H9 (cell line): ENCODE measurements around the gene SERPIND1. TPM values are rescaled to one million over a fixed set of nuclear protein-coding genes. Genes with fewer than 3 reads are reported as not detected.

Source experiments
- DNase-seq: peaks from one replicate; pipeline ENCODE4 v3.0.0-alpha.2; 2017
- H2AFZ ChIP-seq: one replicate; pipeline ENCODE4 v1.6.1; 2013; ENCODE audit warnings: mild to moderate bottlenecking, low read length, control low read depth, moderate library complexity
- H2AK5ac ChIP-seq: 2 replicates; pipeline ENCODE4 v1.6.1; 2013; ENCODE audit warnings: low read length, control low read depth, mixed read lengths; ENCODE audit not compliant: insufficient read length
- H2BK120ac ChIP-seq: one replicate; pipeline ENCODE4 v1.6.1; 2013; ENCODE audit warnings: low read depth, mild to moderate bottlenecking, low read length, control low read depth, inconsistent platforms; ENCODE audit not compliant: poor library complexity, severe bottlenecking
- H2BK12ac ChIP-seq: 2 replicates; pipeline ENCODE4 v1.6.1; 2013; ENCODE audit warnings: low read length, control low read depth, mixed read lengths, low read depth; ENCODE audit not compliant: insufficient read length
- H2BK15ac ChIP-seq: 2 replicates; pipeline ENCODE4 v1.6.1; 2013; ENCODE audit warnings: low read depth, low read length, control low read depth
- H2BK20ac ChIP-seq: one replicate; pipeline ENCODE4 v1.6.1; 2013; ENCODE audit warnings: low read depth, mild to moderate bottlenecking, low read length, control low read depth, inconsistent platforms; ENCODE audit not compliant: poor library complexity, severe bottlenecking
- H2BK5ac ChIP-seq: 2 replicates; pipeline ENCODE4 v1.6.1; 2013; ENCODE audit warnings: low read length, control low read depth, mixed read lengths; ENCODE audit not compliant: insufficient read length
- H3K14ac ChIP-seq: 2 replicates; pipeline ENCODE4 v1.6.1; 2013; ENCODE audit warnings: low read length, control low read depth; ENCODE audit not compliant: insufficient read depth
- H3K18ac ChIP-seq: 2 replicates; pipeline ENCODE4 v1.6.1; 2013; ENCODE audit warnings: low read depth, mild to moderate bottlenecking, mixed read lengths, low read length, control low read depth; ENCODE audit not compliant: insufficient read length
- H3K23ac ChIP-seq: 2 replicates; pipeline ENCODE4 v1.6.1; 2013; ENCODE audit warnings: low read length, control low read depth, mixed read lengths, low read depth; ENCODE audit not compliant: insufficient read length
- H3K23me2 ChIP-seq: 2 replicates; pipeline ENCODE4 v1.6.1; 2013; ENCODE audit warnings: low read depth, mild to moderate bottlenecking, mixed read lengths, low read length, control low read depth; ENCODE audit not compliant: insufficient read length, poor library complexity, severe bottlenecking
- H3K27ac ChIP-seq: 2 replicates; pipeline ENCODE4 v1.5.1; 2013; ENCODE audit warnings: low read length, control low read depth, mixed read lengths, low read depth; ENCODE audit not compliant: insufficient read length
- H3K27me3 ChIP-seq: 2 replicates; pipeline ENCODE4 v1.6.1; 2013; ENCODE audit warnings: low read length, control low read depth, inconsistent platforms; ENCODE audit not compliant: insufficient read depth
- H3K4ac ChIP-seq: 2 replicates; pipeline ENCODE4 v1.6.1; 2013; ENCODE audit warnings: low read depth, mild to moderate bottlenecking, control low read depth, inconsistent platforms, low read length, moderate library complexity
- H3K4me1 ChIP-seq: 2 replicates; pipeline ENCODE4 v1.6.1; 2013; ENCODE audit warnings: low read length, control low read depth, inconsistent platforms; ENCODE audit not compliant: insufficient read depth
- H3K4me2 ChIP-seq: 2 replicates; pipeline ENCODE4 v1.6.1; 2013; ENCODE audit warnings: low read length, control low read depth, mixed read lengths; ENCODE audit not compliant: insufficient read length, insufficient read depth
- H3K56ac ChIP-seq: 2 replicates; pipeline ENCODE4 v1.6.1; 2013; ENCODE audit warnings: low read depth, mild to moderate bottlenecking, mixed read lengths, low read length, control low read depth; ENCODE audit not compliant: insufficient read length
- H3K79me1 ChIP-seq: 2 replicates; pipeline ENCODE4 v1.6.1; 2013; ENCODE audit warnings: low read depth, mild to moderate bottlenecking, moderate library complexity, low read length, control low read depth, inconsistent platforms; ENCODE audit not compliant: insufficient read depth, poor library complexity, severe bottlenecking
- H3K79me2 ChIP-seq: 2 replicates; pipeline ENCODE4 v1.6.1; 2013; ENCODE audit warnings: low read length, control low read depth, inconsistent platforms; ENCODE audit not compliant: insufficient read depth
- H3K9ac ChIP-seq: 2 replicates; pipeline ENCODE4 v1.6.1; 2013; ENCODE audit warnings: low read length, control low read depth, mixed read lengths; ENCODE audit not compliant: insufficient read length; ENCODE audit errors: extremely low read depth
- H3K9me3 ChIP-seq: one replicate; pipeline ENCODE4 v1.6.1; 2013; ENCODE audit warnings: low read depth, low read length, inconsistent platforms; ENCODE audit not compliant: control insufficient read depth
- H3T11ph ChIP-seq: one replicate; pipeline ENCODE4 v1.6.1; 2013; ENCODE audit warnings: mild to moderate bottlenecking, low read length, control low read depth, inconsistent platforms
- H4K20me1 ChIP-seq: one replicate; pipeline ENCODE4 v1.6.1; 2013; ENCODE audit not compliant: control insufficient read depth, insufficient read length, insufficient read depth
- H4K5ac ChIP-seq: 2 replicates; pipeline ENCODE4 v1.6.1; 2013; ENCODE audit warnings: low read depth, mild to moderate bottlenecking, mixed read lengths, low read length, control low read depth; ENCODE audit not compliant: insufficient read length
- H4K8ac ChIP-seq: replicated peaks from 2 replicates; pipeline ENCODE4 v1.6.1; 2013; ENCODE audit warnings: low read length, control low read depth, mixed read lengths, low read depth; ENCODE audit not compliant: insufficient read length
- H4K91ac ChIP-seq: 2 replicates; pipeline ENCODE4 v1.6.1; 2013; ENCODE audit warnings: low read depth, mild to moderate bottlenecking, moderate library complexity, mixed read lengths, low read length, control low read depth; ENCODE audit not compliant: insufficient read length
- H3K27ac Mint-ChIP-seq, 3 experiments: 2 replicates in 2 of 3; 3 replicates in 1 of 3; pipeline ENCODE4 v1.8.0; 2020 to 2021; ENCODE audit warnings: mixed read lengths in 3 of 3, mild to moderate bottlenecking in 1 of 3, moderate library complexity in 1 of 3
- H3K27me3 Mint-ChIP-seq: 2 replicates; pipeline ENCODE4 v1.8.0; 2021; ENCODE audit warnings: low read depth, mild to moderate bottlenecking, moderate library complexity, mixed read lengths
- H3K36me3 Mint-ChIP-seq, 3 experiments: 2 replicates in 2 of 3; 3 replicates in 1 of 3; pipeline ENCODE4 v1.8.0; 2020 to 2021; ENCODE audit warnings: low read depth in 3 of 3, mixed read lengths in 3 of 3; ENCODE audit not compliant: insufficient read depth in 1 of 3
- H3K4me1 Mint-ChIP-seq, 2 experiments: 2 replicates each; pipeline ENCODE4 v1.8.0; 2020; ENCODE audit warnings: mixed read lengths in 2 of 2
- H3K4me3 Mint-ChIP-seq, 2 experiments: 2 replicates in 1 of 2; 3 replicates in 1 of 2; pipeline ENCODE4 v1.8.0; 2020 to 2021; ENCODE audit warnings: mild to moderate bottlenecking in 2 of 2, mixed read lengths in 2 of 2, moderate library complexity in 1 of 2
- H3K9me3 Mint-ChIP-seq, 2 experiments: 2 replicates in 1 of 2; 3 replicates in 1 of 2; pipeline ENCODE4 v1.8.0; 2020; ENCODE audit warnings: mild to moderate bottlenecking in 2 of 2, mixed read lengths in 2 of 2, moderate library complexity in 1 of 2
- CTCF ChIP-seq: fragments of 200-600 bp; sonication (generic); conservative IDR thresholded peaks from 3 replicates; pipeline ENCODE4 v1.8.0; 2021; ENCODE audit warnings: antibody characterized with exemption, mild to moderate bottlenecking
- WGBS: extraction: QIAGEN DNeasy Blood & Tissue Kit; methylation state at CpG from one replicate; pipeline ENCODE4 v1.1.7; 2013; ENCODE audit warnings: missing lambda C conversion rate, low lambda C conversion rate, mixed read lengths; ENCODE audit not compliant: insufficient read length; ENCODE audit errors: extremely low coverage; 5-methylcytosine and 5-hydroxymethylcytosine counted together
- total RNA-seq: library from RNA; stranded (reverse); gene quantifications from 2 replicates; pipeline ENCODE4 v1.2.1, GENCODE V29; 2021

SERPIND1 gene
- total RNA-seq, 1 experiment from 2014 or later, result not detected

DNA sequence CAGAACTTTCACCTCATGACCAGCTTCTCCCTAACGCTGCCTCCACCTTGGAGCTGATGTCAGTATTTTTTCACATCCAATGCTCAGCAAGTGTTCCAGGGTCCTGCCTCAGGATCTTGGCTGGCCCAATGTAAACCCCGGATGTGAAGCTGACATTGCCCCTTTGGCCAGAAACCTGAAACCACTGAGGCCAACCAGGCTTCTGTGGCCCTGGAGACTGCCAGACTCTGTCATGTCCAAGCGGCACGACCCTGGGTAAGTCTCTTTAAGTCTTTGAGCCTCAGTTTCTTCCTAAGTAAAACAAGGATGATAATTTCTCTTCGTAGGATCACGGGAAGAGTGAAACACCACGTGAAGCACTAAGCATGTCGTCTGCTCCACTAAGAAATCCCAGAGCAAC lies 22.8 kb downstream of the SERPIND1 start:
- no peaks in the 10 kb centered on the region for H3K79me2 ChIP-seq
- no peak overlapping the region for H4K5ac ChIP-seq
- H3K4me1 ChIP-seq, result no peaks in the 10 kb centered on the region
- no peak overlapping the region for H3K27ac ChIP-seq
- H2BK15ac ChIP-seq, result no peak overlapping the region
- no peak overlapping the region for H4K8ac ChIP-seq
- H3K4me2 ChIP-seq, result no peak overlapping the region
- no peak overlapping the region for H3K4ac ChIP-seq
- no CpG with 5 or more reads among the region's 8 CpGs for WGBS
- Mint-ChIP-seq H3K27me3 (no peaks in the 10 kb centered on the region), H3K4me3 (no peak overlapping the region), H3K36me3 (peaks cover 2 to 62% (median 20%) of the 10 kb centered on the region in 3 experiments; a peak in 6 of 7 replicates), H3K9me3 (no peaks in the 10 kb centered on the region), H3K27ac (no peak overlapping the region; a peak in 1 of 7 replicates), H3K4me1 (peaks cover 5 to 6% of the 10 kb centered on the region in 2 experiments; a peak in 2 of 4 replicates)
- no peak overlapping the region for H2BK120ac ChIP-seq
- no peak overlapping the region for H3K9ac ChIP-seq
- no peak for DNase-seq
- no peak overlapping the region for H2BK20ac ChIP-seq
- no peak overlapping the region for H4K91ac ChIP-seq
- no peak overlapping the region for H3T11ph ChIP-seq
- TF ChIP-seq CTCF, result no peak
- no peaks in the 10 kb centered on the region for H4K20me1 ChIP-seq
- H3K23me2 ChIP-seq, result no peaks in the 10 kb centered on the region
- no peaks in the 10 kb centered on the region for H3K27me3 ChIP-seq
- no peak overlapping the region for H3K14ac ChIP-seq
- no peaks in the 10 kb centered on the region for H3K9me3 ChIP-seq
- H3K23ac ChIP-seq, result no peak overlapping the region
- H3K56ac ChIP-seq, result no peak overlapping the region
- no peak overlapping the region for H3K18ac ChIP-seq
- H2AK5ac ChIP-seq, result no peak overlapping the region
- no peaks in the 10 kb centered on the region for H3K79me1 ChIP-seq
- H2BK5ac ChIP-seq, result no peak overlapping the region
- no peak overlapping the region for H2AFZ ChIP-seq
- H2BK12ac ChIP-seq, result no peak overlapping the region
